GM19025 (cell line): ENCODE measurements around the gene E4F1.
A peak's percentile ranks its signal among the peaks of the same experiment; 100 is the strongest.
"Not testable (repeated sequence)": the region's sequence is repeated elsewhere in the genome, so short reads cannot be mapped to it uniquely, and the experiment has no call there.

Experiments
- ATAC-seq: cut with Tn5 transposase; IDR thresholded peaks from one replicate; pipeline ENCODE4 v1.9.1; 2021; ENCODE audit warnings: mild to moderate bottlenecking, low read depth, moderate library complexity; ENCODE audit not compliant: unreplicated experiment

E4F1 gene

DNA sequence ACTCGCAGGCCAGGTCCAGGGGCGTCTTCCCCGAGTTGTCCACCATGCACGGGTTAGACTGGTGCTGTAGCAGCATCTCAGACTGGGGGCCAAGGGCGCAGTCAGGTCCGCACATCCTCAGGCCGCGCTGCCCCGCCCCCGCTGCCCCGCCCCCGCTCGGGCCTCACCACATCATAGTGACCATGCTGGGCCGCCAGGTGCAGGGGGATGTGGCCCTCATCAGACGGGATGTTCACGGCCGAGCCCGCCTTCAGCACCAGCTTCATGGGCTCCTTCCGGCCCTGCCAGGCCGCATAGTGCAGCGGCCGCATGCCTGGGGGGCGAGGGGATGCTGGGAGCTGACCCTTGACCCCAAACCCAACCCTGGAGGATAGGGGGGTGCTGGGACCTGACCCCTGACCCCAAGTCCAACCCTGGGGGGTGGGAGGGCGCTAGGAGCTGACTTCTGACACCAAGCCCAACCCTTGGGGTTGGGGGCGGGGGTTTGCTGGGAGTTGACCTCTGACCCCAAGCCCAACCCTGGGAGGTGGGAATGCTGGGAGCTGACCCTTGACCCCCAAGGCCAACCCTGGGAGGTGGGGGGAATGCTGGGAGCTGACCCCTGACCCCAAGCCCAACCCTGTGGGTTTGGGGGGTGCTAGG lies 34.0 kb upstream of the E4F1 start:
- ATAC-seq, result no peak

DNA sequence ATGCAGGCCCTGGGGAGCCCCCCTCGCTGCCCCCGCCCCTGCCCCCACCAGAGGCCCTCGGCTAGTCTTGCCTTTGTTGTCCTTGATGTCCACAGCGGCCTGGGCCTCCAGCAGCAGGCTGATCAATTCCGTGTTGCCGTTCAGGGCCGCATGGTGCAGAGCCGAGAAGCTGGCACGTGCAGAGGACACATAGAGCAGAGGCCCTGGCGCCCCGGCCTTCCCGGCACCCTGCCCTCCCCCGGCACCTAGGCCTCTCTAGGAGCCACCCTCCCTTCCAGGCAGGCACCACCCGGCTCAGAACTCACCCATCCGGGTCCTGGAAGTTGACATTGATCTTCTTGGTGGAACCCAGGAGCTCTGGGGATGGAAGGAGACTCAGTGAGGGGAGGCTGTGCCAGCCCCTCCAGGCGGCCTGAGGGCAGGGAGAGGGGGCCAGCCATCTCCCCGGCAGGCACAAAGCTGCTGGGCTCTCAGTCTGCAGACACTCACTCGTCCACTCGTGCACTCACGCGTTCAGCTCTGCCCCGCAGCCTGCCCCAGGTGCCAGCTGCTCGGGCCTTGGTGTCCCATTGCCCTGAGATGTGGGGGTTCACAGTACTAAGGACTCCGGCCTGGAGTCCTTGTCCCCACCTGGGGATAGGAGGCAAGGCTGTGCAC lies 33.3 kb upstream of the E4F1 start:
- ATAC-seq, result no peak

DNA sequence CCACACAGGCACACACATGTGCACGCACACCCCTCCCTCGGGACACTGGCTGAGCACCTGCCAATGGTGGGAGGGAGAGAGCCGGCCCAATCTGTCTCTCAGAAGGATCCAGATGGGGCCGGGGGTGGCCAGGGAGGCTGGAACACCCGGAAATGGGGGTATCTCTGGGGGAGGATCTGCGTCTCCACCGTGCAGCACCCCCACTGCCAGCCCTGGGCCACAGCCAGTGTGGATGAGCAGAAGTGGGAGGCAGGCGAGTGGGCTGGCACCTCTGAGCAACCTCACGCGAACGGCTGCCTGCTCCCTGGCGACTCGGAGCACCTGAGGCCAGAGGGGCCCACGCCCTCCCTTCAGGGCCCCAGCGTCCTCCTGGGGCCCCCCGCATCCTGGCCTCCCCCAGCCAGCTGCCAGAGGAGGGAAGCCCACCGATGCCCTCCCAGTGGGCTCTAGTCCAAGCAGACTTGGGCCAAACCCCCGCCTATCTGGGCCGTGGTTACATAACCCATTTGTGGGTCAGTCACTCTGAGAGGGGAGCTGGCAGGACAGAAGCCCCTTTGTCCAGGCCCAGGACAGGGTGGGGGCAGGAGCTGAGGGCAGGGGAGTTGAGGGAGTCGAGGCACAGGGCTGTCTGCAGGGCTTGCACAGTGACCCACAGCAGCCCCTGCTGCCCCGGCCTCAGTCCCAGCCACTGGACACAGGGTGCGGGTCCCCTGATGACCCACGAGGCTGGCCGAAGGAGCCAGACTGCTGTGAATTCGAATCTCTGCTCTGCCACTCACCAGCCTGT lies 32.5 kb upstream of the E4F1 start:
- no peak for ATAC-seq

DNA sequence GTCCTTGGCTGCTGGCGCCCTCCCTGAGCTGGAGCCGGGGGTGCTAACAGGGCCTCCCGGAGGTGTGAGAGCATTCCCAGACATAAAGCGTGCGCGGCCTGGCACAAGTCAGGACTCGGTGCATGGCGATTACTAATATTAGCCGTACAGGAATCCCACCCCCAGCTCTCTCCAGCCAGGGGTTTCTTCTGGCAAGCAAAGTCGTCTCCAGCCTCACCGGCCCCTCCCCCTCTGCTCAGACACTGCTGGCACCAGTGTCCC lies 32.0 kb upstream of the E4F1 start:
- no peak for ATAC-seq

DNA sequence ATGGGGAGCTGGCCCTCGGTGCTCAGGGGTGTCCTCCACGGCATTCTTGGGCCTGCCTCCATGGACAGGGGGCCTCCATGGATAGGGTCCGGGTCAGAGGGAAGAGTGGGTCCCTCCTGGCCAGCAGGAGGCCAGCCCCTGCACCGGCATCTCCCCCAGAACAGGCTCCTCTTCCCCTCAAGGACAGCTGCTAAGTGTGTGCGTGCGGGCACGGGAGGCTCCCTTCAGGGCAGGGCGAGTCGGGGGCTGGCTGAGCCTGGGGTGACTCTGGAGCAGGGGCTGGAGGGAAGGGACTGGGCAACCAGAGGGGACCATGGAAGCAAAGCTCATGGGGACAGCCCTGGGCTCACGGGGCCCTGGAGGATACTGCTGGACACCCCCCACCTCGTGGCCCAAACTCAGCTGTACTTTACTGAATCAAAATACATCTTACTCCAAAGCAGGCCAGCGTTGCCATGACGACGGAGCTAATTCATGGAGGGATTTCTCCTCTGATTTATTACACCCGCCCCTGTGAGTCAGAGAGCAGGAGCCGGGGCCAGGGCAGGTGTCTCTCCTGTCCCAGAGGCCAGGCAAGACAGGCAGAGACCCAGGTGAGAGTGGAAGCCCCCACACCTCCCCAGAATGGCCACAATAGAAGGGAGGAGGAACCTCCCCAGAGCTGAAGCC lies 29.1 kb upstream of the E4F1 start:
- no peak for ATAC-seq

DNA sequence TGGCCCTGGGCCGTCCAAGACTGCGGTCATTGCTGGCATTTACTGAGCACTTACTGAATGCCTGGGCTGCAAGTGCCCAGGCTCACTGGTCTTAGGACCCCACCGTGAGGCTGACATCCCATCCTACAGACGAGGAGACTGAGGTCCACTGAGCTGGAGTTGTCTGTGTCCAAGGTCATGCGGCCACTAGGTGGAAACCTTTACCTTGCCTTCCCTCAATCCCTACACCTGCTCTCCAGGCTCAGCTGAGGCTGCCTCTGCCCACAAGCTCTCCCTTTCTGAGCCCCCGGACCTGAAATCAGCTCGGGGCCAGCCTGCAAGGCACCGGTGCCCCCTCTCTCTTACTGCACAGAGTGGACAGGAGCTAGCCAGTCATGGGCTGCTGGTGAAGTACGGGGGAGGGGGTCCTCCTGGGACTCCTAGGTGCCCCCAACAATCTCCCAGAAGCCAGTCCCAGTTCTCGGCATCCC lies 28.5 kb upstream of the E4F1 start:
- ATAC-seq, result no peak

DNA sequence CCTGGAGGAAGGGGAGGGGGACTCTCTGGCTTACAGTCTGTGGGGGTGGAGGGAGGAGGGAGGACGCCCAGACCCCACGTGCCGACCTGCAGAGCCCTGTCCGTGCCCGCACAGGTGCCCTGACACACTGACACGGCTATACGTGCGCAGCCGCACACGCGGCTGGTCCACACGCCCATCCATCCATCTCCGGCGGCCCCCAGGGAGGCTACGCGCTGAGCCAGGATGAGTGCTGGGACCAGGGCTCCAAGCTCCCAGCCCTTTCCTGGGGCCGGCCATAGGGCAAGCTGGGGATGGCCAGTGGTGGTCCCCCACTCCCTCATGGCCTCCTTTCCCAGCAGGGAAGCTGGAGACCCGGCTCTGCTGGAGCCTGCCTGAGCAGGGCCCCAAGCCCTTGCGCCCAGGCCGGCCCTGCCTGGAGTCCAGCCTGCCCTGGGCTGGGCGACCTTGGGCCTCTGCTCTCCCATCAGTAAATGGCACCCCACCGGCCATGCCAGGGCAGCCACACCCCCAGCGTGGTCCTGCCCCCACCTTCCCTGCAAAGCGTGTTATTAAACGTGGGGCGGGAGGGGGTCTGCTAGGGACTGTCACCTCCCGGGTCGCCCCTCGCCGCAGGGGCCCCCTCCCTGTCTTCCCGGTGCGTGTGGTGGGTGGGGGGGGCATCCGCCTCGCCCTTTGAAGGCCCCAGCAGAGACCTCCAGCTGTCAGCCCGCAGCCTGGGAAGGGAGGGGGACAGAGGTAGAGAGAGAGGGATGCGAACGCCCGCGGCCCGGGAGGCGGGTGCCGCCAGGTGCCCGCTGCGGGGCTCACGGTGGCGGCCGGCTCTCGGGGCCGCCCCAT lies 27.8 kb upstream of the E4F1 start:
- no peak for ATAC-seq

DNA sequence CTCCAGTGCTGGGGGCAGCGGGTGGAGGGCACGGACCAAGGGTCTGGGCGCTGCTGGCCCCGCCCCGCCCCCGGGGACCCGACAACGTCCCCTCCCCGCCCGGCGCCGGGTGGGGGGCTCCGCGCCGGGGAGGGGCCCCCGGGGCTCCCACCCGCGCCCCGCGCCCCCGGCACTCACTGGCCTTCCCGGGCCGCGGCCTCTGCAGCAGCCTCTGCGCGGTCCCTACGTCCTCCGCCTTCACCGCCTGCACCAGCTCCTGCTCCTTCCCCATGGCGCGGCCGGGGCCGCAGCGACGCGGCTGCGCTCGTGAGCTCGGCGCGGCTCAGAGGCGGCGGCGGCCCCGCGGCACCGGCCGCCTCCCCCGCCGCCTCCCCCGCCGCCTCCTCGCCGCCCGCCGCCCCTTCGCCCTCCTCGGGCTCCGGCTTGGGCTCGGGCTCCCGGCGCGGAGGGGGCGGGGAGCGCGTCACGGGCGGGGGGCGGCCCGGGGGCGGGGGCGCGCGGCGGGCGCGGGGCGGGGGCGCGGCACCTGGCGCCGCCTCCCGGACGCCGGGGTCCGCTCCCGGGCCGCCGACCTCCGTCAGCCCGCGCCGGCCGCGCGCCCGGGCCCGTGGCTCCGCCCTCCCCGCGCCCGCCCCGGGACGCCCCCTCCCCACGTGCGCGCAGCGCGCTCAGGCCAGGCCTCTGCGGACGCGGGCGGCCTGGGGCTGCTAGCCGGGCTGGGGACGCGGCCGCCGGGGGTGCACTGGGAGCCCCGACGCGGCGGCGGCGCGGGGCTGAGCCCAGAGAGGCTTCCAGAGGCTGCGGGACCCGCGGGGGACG lies 27.0 kb upstream of the E4F1 start, which contains the start of gene CASKIN1:
Gene CASKIN1, minus strand, starts transcription at position 444 of the 819 bp plus-strand sequence. Its CDS starts 173 bp downstream, at position 271.
- no peak for ATAC-seq

DNA sequence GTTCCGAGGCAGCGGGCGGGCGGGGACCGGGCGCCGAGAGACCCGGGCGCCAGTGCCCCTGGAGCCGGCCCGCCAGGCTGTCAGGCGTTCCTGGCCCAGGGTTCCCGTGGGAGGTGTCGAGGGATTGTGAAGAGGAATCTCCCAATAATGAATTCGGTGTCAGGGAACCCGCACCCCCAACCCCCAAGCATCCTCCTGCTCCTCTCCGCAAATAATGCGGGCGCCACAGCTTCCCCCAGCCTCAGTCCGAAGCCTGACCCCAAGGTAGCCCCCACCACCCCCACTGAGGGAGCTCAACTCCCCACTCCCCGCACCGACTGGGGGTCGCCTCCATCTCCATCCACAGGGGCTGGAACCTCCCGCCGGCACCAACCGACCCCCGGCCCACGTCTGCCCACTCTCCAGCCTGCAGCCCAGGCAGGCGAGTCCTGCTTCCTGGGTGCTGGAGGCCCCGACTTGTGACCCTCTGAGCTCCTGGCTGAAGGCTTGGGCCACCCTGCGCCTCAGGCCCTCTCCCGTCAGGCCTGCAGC lies 26.3 kb upstream of the E4F1 start:
- ATAC-seq, result no peak

DNA sequence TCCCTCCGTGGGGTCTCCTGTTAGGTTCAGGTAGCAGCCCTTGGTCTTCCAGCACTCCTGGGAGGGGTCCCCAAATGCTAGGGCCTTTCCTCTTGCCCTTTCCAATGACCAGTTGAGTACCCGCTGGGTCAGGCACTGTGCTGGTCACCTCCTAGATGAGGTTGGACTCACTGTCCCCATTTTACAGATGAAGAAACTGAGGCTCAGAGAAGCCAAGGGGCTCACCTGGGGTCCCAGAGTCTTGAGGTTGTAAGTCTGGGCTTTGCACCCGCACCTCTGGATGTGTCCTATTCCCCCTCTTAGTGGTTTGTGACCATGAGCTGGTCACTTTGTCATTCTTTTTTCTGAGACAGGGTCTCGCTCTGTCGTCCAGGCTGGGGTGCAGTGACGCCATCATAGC lies 25.6 kb upstream of the E4F1 start:
- no peak for ATAC-seq

DNA sequence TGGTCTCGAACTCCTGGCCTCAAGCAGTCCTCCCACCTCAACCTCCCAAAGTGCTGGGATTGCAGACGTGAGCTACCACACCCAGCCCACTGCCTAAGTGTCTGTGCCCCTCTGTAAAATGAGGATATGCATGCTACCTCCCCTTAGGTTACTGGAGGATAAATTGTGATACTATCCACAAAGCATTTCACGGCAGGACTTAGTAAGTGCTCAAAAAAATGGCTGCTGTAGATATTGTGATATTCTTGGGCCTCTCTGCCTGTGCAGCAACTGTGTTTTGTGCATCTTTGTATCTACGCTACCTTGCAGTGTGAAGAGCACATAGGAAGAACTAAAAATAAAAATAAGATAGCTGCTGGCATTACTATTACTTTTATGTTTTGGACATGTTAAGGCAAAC lies 25.1 kb upstream of the E4F1 start:
- no peak for ATAC-seq

DNA sequence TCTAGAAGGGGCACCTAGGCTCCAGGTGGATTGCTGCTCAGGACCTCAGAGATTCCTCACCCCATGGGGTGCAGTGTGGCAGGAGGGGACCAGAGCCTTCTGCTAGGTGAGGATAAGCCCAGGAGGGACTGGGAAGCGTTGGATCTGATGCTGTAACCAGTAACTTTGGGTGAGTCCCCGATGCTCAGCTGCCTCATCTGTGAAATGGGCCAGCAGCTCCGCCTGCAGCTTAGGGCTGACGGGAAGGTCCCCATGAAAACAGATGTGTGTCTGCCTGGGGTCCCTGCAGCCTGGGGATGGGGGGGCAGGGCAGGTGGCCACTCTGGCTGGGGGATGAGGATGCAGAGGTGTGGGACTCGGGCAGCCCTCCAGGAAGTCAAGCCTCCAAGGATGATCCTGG lies 24.3 kb upstream of the E4F1 start:
- ATAC-seq, result no peak

DNA sequence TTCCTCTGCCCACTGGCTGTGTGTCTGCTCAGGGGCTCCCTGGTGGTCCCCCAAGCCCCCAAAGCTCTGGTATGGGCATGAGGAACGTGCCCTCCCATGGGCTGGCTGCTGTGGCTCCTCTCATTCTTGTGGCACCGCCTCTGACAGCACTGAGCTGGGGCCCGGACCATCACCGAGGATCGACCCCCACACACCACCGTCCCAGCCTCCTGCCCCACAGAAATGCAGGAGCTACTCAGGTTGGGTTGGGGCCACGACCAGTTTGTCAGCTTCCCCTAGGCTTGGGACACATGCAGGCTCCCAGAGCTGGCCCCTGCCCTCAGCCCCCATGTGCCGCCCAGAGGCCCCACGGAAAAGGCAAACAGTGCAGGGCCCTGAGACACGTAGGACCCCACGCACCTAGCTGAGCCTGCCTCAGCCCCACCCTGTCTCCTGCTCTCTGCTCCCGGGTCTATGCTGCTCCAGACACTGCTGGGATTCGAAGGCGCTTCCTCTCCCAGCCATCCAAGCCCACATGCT lies 23.7 kb upstream of the E4F1 start:
- ATAC-seq, result no peak

DNA sequence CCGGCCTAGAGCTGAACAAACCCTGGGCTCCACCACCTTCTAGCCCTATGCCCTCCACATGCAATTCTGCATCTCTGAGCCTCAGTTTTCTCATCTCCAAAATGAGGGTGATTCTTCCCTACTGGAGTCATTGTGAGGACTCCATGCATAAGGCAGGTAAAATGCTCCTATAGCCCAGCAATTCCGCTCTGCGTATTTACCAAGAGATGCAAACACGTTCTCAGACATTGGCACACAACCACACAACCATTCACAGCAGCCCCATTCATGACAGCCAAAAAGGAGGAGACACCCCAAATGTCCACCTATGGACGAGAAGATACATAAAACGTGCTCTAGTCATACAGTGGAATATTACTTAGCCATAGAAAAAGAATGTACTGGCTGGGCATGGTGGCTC lies 23.1 kb upstream of the E4F1 start:
- ATAC-seq, result no peak

DNA sequence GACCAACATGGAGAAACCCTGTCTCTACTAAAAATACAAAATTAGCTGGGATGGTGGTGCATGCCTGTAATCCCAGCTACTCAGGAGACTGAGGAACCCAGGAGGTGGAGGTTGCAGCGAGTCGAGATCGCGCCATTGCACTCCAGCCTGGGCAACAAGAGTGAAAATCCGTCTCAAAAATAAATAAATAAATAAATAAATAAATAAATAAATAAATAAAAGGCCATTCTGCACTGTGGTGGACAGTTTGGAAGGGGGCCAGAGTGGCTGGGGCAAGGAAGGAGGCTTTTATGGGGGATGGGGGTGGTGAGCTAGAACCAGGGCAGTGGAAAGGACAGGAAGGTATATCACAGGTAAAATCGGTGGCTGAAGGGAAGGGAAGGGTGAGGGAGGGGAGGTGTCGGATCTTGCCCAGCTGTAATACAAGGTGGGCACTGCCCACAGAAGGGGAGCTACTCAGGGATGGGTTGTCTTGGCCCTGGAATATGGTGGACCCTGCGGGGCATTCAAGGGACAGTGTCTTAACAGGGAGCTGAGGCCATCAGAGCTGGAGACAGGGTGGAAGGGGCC lies 20.2 kb upstream of the E4F1 start:
- not testable (repeated sequence) for ATAC-seq

DNA sequence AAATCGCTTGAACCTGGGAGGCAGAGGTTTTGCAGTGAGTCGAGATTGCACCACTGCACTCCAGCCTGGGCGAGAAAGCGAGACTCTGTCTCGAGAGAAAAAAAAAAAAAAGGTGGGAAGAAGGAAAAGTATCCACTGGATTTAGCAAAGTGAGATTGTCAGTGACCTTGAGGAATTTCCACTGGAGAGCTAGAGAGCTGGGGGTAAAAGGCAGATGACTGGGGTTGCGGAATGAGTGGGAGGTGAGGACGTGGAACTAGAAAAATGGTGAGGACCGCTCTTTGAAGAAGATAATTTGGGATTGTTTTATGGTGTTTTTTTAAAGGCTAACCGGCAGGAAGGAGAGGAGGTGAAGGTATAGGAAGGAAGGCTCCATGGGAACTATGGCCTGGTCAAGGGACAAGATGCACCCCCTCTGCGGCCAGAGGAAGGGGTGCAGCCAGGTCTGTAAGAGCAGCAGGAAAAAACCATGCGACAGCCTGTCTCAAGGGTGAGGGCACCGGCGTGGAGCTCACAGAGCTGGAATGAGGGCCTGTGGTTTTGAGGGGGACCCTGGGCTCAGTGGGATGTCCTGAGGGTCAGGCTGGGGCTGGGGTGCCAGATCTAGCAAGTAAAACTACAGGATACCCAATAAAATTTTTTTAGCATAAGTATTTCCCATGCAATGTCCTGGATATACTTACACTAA lies 18.8 kb upstream of the E4F1 start:
- ATAC-seq, result no peak

DNA sequence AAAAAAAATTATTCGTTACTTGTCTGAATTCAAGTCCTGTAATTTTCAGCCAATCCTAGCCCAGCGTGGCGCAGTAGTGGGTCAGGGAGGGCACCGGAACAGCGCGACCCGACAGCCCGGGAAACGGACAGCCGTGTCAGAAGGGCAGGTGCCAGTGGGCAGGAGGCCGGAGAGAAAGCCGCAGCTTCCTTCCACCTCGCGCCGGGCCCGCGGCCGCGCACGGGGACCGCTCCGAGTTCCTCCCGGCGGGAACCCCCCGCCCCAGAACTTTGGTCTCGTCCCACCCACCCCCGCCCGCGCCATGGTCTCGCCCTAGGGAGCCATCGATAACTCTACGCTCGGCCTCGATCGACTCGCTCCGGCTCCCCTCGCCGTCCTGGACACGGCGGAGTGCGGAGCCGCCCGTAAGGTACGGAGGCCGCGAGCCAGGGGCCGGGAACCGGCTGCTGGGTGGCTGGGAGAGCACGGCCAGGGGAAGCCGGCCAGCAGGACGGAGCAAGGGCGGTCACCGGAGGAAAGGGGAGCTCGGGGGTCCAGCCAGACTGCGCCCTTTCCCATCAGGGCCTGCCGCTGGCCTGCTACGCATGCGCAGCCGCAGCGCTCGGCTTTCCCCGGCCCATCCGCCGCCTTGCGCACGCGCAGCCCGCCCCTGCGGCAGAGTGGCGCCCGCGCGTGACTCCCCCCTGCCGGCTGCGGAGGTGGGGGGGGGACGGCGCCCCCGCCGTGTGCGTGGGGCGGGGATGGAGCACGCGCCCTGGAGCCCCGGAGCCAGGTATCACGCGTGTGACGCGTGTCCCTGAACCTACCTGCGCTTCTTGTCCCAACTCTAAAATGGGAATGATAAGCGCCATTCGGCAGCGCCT lies 18.1 kb upstream of the E4F1 start, which contains the start of gene MLST8:
Gene MLST8, plus strand, starts transcription at position 351 of the 863 bp plus-strand sequence. CDS start 632 bp downstream, outside the sequence.
- peak; percentile 66 for ATAC-seq
